H9 (cell line): ENCODE results near the gene GNAI2. TPM values are rescaled to one million over a fixed set of nuclear protein-coding genes. Genes with fewer than 3 reads are reported as not detected.

Experiments
- DNase-seq: peaks from one replicate; pipeline ENCODE4 v3.0.0-alpha.2; 2017
- H2AFZ ChIP-seq: one replicate; pipeline ENCODE4 v1.6.1; 2013; ENCODE audit warnings: mild to moderate bottlenecking, low read length, control low read depth, moderate library complexity
- H2AK5ac ChIP-seq: 2 replicates; pipeline ENCODE4 v1.6.1; 2013; ENCODE audit warnings: low read length, control low read depth, mixed read lengths; ENCODE audit not compliant: insufficient read length
- H2BK120ac ChIP-seq: one replicate; pipeline ENCODE4 v1.6.1; 2013; ENCODE audit warnings: low read depth, mild to moderate bottlenecking, low read length, control low read depth, inconsistent platforms; ENCODE audit not compliant: poor library complexity, severe bottlenecking
- H2BK12ac ChIP-seq: 2 replicates; pipeline ENCODE4 v1.6.1; 2013; ENCODE audit warnings: low read length, control low read depth, mixed read lengths, low read depth; ENCODE audit not compliant: insufficient read length
- H2BK15ac ChIP-seq: 2 replicates; pipeline ENCODE4 v1.6.1; 2013; ENCODE audit warnings: low read depth, low read length, control low read depth
- H2BK20ac ChIP-seq: one replicate; pipeline ENCODE4 v1.6.1; 2013; ENCODE audit warnings: low read depth, mild to moderate bottlenecking, low read length, control low read depth, inconsistent platforms; ENCODE audit not compliant: poor library complexity, severe bottlenecking
- H2BK5ac ChIP-seq: 2 replicates; pipeline ENCODE4 v1.6.1; 2013; ENCODE audit warnings: low read length, control low read depth, mixed read lengths; ENCODE audit not compliant: insufficient read length
- H3K14ac ChIP-seq: 2 replicates; pipeline ENCODE4 v1.6.1; 2013; ENCODE audit warnings: low read length, control low read depth; ENCODE audit not compliant: insufficient read depth
- H3K18ac ChIP-seq: 2 replicates; pipeline ENCODE4 v1.6.1; 2013; ENCODE audit warnings: low read depth, mild to moderate bottlenecking, mixed read lengths, low read length, control low read depth; ENCODE audit not compliant: insufficient read length
- H3K23ac ChIP-seq: 2 replicates; pipeline ENCODE4 v1.6.1; 2013; ENCODE audit warnings: low read length, control low read depth, mixed read lengths, low read depth; ENCODE audit not compliant: insufficient read length
- H3K23me2 ChIP-seq: 2 replicates; pipeline ENCODE4 v1.6.1; 2013; ENCODE audit warnings: low read depth, mild to moderate bottlenecking, mixed read lengths, low read length, control low read depth; ENCODE audit not compliant: insufficient read length, poor library complexity, severe bottlenecking
- H3K27ac ChIP-seq: 2 replicates; pipeline ENCODE4 v1.5.1; 2013; ENCODE audit warnings: low read length, control low read depth, mixed read lengths, low read depth; ENCODE audit not compliant: insufficient read length
- H3K27me3 ChIP-seq: 2 replicates; pipeline ENCODE4 v1.6.1; 2013; ENCODE audit warnings: low read length, control low read depth, inconsistent platforms; ENCODE audit not compliant: insufficient read depth
- H3K4ac ChIP-seq: 2 replicates; pipeline ENCODE4 v1.6.1; 2013; ENCODE audit warnings: low read depth, mild to moderate bottlenecking, control low read depth, inconsistent platforms, low read length, moderate library complexity
- H3K4me1 ChIP-seq: 2 replicates; pipeline ENCODE4 v1.6.1; 2013; ENCODE audit warnings: low read length, control low read depth, inconsistent platforms; ENCODE audit not compliant: insufficient read depth
- H3K4me2 ChIP-seq: 2 replicates; pipeline ENCODE4 v1.6.1; 2013; ENCODE audit warnings: low read length, control low read depth, mixed read lengths; ENCODE audit not compliant: insufficient read length, insufficient read depth
- H3K56ac ChIP-seq: 2 replicates; pipeline ENCODE4 v1.6.1; 2013; ENCODE audit warnings: low read depth, mild to moderate bottlenecking, mixed read lengths, low read length, control low read depth; ENCODE audit not compliant: insufficient read length
- H3K79me1 ChIP-seq: 2 replicates; pipeline ENCODE4 v1.6.1; 2013; ENCODE audit warnings: low read depth, mild to moderate bottlenecking, moderate library complexity, low read length, control low read depth, inconsistent platforms; ENCODE audit not compliant: insufficient read depth, poor library complexity, severe bottlenecking
- H3K79me2 ChIP-seq: 2 replicates; pipeline ENCODE4 v1.6.1; 2013; ENCODE audit warnings: low read length, control low read depth, inconsistent platforms; ENCODE audit not compliant: insufficient read depth
- H3K9ac ChIP-seq: 2 replicates; pipeline ENCODE4 v1.6.1; 2013; ENCODE audit warnings: low read length, control low read depth, mixed read lengths; ENCODE audit not compliant: insufficient read length; ENCODE audit errors: extremely low read depth
- H3K9me3 ChIP-seq: one replicate; pipeline ENCODE4 v1.6.1; 2013; ENCODE audit warnings: low read depth, low read length, inconsistent platforms; ENCODE audit not compliant: control insufficient read depth
- H3T11ph ChIP-seq: one replicate; pipeline ENCODE4 v1.6.1; 2013; ENCODE audit warnings: mild to moderate bottlenecking, low read length, control low read depth, inconsistent platforms
- H4K20me1 ChIP-seq: one replicate; pipeline ENCODE4 v1.6.1; 2013; ENCODE audit not compliant: control insufficient read depth, insufficient read length, insufficient read depth
- H4K5ac ChIP-seq: 2 replicates; pipeline ENCODE4 v1.6.1; 2013; ENCODE audit warnings: low read depth, mild to moderate bottlenecking, mixed read lengths, low read length, control low read depth; ENCODE audit not compliant: insufficient read length
- H4K8ac ChIP-seq: replicated peaks from 2 replicates; pipeline ENCODE4 v1.6.1; 2013; ENCODE audit warnings: low read length, control low read depth, mixed read lengths, low read depth; ENCODE audit not compliant: insufficient read length
- H4K91ac ChIP-seq: 2 replicates; pipeline ENCODE4 v1.6.1; 2013; ENCODE audit warnings: low read depth, mild to moderate bottlenecking, moderate library complexity, mixed read lengths, low read length, control low read depth; ENCODE audit not compliant: insufficient read length
- H3K27ac Mint-ChIP-seq, 3 experiments: 2 replicates in 2 of 3; 3 replicates in 1 of 3; pipeline ENCODE4 v1.8.0; 2020 to 2021; ENCODE audit warnings: mixed read lengths in 3 of 3, mild to moderate bottlenecking in 1 of 3, moderate library complexity in 1 of 3
- H3K27me3 Mint-ChIP-seq: 2 replicates; pipeline ENCODE4 v1.8.0; 2021; ENCODE audit warnings: low read depth, mild to moderate bottlenecking, moderate library complexity, mixed read lengths
- H3K36me3 Mint-ChIP-seq, 3 experiments: 2 replicates in 2 of 3; 3 replicates in 1 of 3; pipeline ENCODE4 v1.8.0; 2020 to 2021; ENCODE audit warnings: low read depth in 3 of 3, mixed read lengths in 3 of 3; ENCODE audit not compliant: insufficient read depth in 1 of 3
- H3K4me1 Mint-ChIP-seq, 2 experiments: 2 replicates each; pipeline ENCODE4 v1.8.0; 2020; ENCODE audit warnings: mixed read lengths in 2 of 2
- H3K4me3 Mint-ChIP-seq, 2 experiments: 2 replicates in 1 of 2; 3 replicates in 1 of 2; pipeline ENCODE4 v1.8.0; 2020 to 2021; ENCODE audit warnings: mild to moderate bottlenecking in 2 of 2, mixed read lengths in 2 of 2, moderate library complexity in 1 of 2
- H3K9me3 Mint-ChIP-seq, 2 experiments: 2 replicates in 1 of 2; 3 replicates in 1 of 2; pipeline ENCODE4 v1.8.0; 2020; ENCODE audit warnings: mild to moderate bottlenecking in 2 of 2, mixed read lengths in 2 of 2, moderate library complexity in 1 of 2
- CTCF ChIP-seq: fragments of 200-600 bp; sonication (generic); conservative IDR thresholded peaks from 3 replicates; pipeline ENCODE4 v1.8.0; 2021; ENCODE audit warnings: antibody characterized with exemption, mild to moderate bottlenecking
- WGBS: extraction: QIAGEN DNeasy Blood & Tissue Kit; methylation state at CpG from one replicate; pipeline ENCODE4 v1.1.7; 2013; ENCODE audit warnings: missing lambda C conversion rate, low lambda C conversion rate, mixed read lengths; ENCODE audit not compliant: insufficient read length; ENCODE audit errors: extremely low coverage; 5-methylcytosine and 5-hydroxymethylcytosine counted together
- total RNA-seq: library from RNA; stranded (reverse); gene quantifications from 2 replicates; pipeline ENCODE4 v1.2.1, GENCODE V29; 2021

Gene GNAI2
- total RNA-seq, 1 experiment from 2014 or later: 218 TPM

GRCh38 chr3:50296721-50297383 lies 60.8 kb downstream of the GNAI2 start:
- Mint-ChIP-seq H3K4me3 (no peak overlapping the region), H3K27ac (no peak overlapping the region), H3K9me3 (no peaks in the 10 kb centered on the region; a peak in 1 of 5 replicates), H3K36me3 (peaks cover 0 to 8% (median 1%) of the 10 kb centered on the region in 3 experiments; a peak in 1 of 7 replicates), H3K27me3 (no peaks in the 10 kb centered on the region), H3K4me1 (peaks cover 22 to 23% of the 10 kb centered on the region in 2 experiments)
- WGBS: no CpG with 5 or more reads among the region's 18 CpGs
- H3K27ac ChIP-seq: no peak overlapping the region
- no peak overlapping the region for H2AK5ac ChIP-seq
- no peaks in the 10 kb centered on the region for H3K9me3 ChIP-seq
- H3K4ac ChIP-seq: no peak overlapping the region
- no peak overlapping the region for H4K5ac ChIP-seq
- no peak overlapping the region for H2AFZ ChIP-seq
- no peaks in the 10 kb centered on the region for H4K20me1 ChIP-seq
- no peak overlapping the region for H2BK12ac ChIP-seq
- no peak for TF ChIP-seq CTCF
- peaks cover 6% of the 10 kb centered on the region for H3K23me2 ChIP-seq
- H3K56ac ChIP-seq: no peak overlapping the region
- H3K23ac ChIP-seq: no peak overlapping the region
- no peak overlapping the region for H2BK5ac ChIP-seq
- H3K4me1 ChIP-seq: no peaks in the 10 kb centered on the region
- no peak for DNase-seq
- no peaks in the 10 kb centered on the region; the same call in 1 of the 2 replicates for H3K79me2 ChIP-seq
- H3K27me3 ChIP-seq: no peaks in the 10 kb centered on the region
- no peak overlapping the region for H2BK120ac ChIP-seq
- H2BK20ac ChIP-seq: no peak overlapping the region
- H3K18ac ChIP-seq: no peak overlapping the region
- no peak overlapping the region for H4K8ac ChIP-seq
- no peak overlapping the region for H3K4me2 ChIP-seq
- H3K79me1 ChIP-seq: no peaks in the 10 kb centered on the region
- no peak overlapping the region for H3K14ac ChIP-seq
- H4K91ac ChIP-seq: no peak overlapping the region
- H2BK15ac ChIP-seq: no peak overlapping the region
- no peak overlapping the region for H3T11ph ChIP-seq
- H3K9ac ChIP-seq: no peak overlapping the region
